HCT116 (cell line): ENCODE measurements around the gene CLIC6.

ENCODE experiments used
- EZH2 ChIP-seq: fragments of 200-600 bp; sonication (generic); IDR thresholded peaks from 2 replicates; pipeline ENCODE4 v1.6.1; 2017; ENCODE audit warnings: antibody characterized with exemption, mixed run types
- SP1 ChIP-seq: IDR thresholded peaks from 2 replicates; pipeline ENCODE4 v1.6.1; 2012; ENCODE audit warnings: low read depth

DNA sequence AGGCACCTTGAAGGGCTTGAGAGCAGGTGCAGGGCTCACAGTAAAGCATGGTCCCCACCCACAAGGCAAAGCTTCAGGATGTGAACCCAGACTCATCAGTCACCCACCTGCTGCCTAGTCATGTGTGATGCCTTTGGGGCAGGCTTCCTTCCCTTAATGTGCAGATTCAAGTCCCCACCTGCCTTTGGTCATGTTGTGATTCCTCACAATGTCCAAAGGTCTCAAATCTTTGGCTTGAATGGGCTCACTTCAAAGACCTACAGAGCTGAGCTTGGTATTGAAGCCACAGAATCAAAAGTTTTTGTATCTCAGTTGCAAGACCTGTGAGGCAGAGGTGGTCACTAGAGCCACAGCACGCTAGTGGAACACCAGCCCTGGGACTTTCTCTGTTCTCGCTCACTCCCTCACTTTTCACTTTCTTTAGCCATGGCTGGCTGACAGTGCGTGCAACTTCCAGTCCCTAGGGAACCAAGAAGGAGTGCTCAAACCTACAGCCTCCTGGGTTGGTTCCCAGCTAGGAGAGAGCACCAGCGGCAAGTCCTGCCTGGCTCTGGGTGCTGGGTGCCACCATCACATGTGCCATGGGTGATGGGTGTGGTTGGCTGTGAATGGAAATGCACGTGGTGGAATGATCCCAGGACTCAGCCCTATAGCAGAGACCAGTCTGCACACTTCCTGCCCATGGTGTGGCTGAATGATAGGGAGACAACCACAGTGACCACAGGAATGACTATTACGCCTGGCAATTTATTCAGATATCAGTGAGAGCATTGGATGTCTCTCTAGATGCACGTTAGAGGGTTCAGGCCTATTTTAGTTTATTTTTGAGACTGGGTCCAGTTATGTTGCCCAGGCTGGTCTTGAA, 26.4 kb upstream of the CLIC6 start:
- TF ChIP-seq SP1 (no peak), EZH2 (no peak)
